Measurements from ENCODE around the gene ADD1.

Gene ADD1

DNA sequence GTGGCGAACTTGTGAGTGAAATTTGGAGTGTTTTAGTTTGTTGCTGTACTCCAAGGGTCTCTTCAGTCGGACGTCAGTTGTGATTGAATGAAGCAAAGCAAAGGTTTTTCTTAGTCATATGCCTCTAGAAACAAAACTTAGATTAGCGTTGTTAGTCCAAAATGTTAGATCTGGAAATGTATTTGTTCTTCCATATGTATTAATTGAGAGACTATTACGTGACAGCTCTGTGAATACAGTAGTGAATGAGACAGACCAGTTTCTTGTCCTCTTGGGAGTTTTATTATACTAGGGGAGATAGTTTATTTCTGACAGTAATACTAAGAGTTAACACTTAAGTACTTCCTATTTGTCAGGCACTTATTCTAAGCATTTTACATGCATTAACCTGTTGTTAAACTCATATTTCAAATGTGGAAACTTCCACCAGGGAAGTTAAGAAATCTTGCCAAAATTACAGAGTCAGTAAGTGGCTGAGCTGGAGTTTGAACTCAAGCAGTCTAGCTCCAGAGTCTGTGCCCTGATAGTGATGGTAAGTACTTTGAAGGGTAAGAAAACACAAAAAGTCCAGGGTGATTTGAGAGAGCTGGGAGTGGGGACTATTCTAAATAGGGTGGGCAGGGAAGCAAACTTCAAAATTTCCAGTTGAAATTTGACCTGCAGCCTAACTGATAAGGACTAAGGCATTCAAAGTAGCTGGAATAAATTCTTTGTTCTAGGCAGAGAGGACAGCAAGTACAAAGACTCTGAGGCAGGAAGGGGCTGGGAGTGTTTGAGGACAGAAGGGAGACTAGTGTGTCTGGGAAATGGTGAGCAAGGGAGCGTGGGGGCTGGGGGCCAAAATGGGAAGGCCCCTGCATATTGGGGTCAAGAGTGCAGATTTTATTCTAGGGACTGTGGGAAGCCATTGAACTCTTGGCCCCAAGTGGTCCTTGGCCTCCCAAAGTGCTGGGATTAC lies 17.0 kb downstream of the ADD1 start:
- no peak for DNase-seq (ENCODE audit: low read depth)

DNA sequence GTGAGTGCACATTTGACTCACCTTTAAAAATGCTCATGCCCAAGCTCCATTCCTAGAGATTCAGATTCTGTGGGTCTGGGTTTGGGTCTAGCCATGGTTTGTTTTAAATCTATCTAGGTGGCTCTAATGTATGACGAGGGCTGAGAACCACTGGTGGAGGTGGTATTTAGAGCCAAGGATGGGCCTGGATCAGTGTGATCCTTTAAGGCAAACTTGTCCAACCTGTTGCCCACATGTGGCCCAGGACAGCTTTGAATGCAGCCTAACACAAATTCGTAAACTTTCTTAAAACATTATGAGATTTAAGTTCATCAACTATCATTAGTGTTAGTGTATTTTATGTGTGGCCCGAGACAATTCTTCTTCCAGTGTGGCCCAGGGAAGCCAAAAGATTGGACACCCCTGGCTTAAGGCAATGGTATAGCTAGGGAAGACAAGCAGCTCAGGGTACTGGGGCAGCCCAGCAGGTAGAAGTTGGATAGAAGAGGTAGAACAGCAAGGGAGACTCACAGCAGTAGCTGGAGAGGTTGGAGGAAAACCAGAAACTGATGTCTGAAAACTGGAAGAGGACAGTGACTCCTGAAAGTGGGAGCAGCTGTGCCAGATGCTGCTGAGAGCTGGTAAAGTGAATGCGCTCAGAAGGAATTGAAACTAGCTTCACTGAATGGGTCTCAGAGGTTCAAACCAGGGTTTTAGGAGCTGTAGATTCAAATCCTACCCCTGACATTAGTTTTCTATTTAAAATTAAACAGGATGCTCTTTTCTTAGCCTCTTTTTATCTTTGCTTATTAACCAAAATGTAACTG lies 18.2 kb downstream of the ADD1 start:
- DNase-seq (ENCODE audit: low read depth) = no peak

DNA sequence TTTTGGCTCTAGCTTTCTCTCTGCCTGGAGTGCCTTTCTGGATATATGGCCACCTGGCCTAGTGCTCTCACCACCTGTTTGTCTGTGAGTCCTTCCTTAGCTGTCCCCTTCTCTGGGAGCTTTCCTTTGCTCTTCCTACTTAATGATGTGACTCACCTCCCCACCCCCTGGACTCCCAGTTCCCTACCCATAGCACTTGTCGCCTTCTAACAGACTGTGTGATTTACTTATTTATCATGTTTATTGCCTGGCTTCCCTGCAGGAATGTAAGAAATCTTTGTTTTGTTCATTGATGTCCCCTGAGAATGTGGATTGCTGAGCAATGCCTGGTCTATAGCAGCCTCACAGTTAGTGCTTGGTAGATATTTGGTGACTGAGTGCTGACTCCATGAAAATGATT lies 18.9 kb downstream of the ADD1 start:
- no peak for DNase-seq (ENCODE audit: low read depth)

DNA sequence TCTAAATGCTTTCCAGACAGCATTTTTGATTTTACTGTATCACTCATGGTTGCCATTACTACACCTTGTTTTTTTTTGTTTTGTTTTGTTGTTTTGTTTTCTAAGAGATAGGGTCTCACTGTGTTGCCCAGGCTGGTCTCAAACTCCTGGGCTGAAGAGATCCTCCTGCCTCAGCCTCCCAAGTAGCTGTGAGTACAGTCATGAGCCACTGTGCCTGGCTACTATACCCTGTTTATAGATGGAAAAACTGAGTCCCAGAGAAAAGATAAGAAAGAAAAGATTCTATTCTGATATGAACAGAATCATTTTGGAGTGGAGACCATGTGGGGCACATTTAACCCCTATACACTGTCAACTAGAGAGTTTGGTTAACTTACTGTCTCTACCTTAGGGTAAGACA lies 20.0 kb downstream of the ADD1 start:
- DNase-seq (ENCODE audit: low read depth) = no peak

DNA sequence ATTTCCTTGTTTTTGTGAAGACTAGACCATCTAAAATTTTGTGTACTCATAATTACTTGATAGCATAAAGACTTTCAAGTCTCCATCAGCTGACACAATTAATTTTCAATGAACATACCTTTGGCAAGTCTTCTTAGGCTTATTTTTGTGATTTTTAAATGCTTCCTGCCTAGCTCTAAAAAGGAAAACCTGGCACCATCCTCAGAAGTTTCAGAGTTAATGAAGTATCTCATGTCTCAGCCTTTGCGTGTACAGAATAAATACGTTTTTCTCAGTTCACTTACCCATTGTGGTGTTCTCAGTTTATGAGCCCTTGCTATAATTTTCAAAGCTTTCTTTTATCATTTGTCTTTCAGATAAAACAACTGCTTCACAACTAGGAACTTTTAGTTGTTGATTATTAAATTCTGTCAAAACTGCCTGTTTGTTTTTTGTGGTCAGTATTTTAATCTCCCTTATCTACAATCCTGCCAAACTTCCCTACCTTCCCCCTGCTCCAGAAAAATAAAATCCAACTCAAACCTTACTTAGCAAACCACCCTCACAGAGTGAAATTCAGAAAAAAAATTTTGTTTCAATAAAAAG lies 21.6 kb downstream of the ADD1 start:
- no peak for DNase-seq (ENCODE audit: low read depth)

DNA sequence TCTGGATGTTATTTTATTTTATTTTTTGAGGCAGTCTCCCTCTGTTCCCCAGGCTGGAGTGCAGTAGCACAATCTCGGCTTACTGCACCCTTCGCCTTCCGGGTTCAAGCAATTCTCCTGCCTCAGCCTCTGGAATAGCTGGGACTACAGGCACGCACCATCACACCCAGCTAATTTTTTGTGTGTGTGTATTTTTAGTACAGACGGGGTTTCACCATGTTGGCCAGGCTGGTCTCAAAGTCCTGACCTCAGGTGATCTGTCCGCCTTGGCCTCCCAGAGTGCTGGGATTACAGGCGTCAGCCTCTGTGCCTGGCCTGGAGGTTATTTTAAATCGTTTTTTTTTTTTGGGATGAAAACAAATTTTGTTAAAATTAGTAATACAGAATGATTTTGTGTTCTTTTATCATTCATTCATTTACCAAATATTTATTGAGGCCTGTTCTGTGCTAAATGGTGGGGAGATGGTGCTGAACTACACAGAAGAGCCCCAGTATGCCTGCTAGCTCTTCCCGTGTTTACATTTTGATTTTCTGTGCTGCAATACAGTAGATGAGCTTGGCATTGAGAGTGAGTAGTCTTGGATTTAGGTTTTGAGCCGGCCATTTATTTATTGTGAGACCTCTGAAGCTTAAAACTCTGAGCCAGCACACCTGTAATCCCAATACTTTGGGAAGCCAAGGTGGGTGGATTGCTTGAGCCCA lies 22.7 kb downstream of the ADD1 start:
- DNase-seq (ENCODE audit: low read depth) = no peak

DNA sequence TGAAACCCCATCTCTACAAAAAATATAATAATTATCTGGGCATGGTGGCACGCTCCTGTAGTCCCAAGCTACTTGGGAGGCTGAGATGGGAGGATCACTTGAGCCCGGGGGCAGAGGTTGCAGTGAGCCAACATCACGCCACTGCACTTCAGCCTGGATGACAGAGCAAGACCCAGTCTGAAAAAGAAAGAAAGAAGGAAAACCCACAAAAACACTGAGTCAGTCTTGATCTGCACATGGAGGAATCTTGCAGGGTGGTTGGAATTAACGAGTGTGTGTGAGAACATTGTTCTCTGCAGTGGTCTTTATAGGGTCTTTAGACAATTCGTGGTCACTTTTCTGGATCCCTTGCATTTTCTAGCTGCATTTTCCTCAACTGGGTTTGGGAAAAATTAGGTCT lies 23.2 kb downstream of the ADD1 start:
- no peak for DNase-seq (ENCODE audit: low read depth)

DNA sequence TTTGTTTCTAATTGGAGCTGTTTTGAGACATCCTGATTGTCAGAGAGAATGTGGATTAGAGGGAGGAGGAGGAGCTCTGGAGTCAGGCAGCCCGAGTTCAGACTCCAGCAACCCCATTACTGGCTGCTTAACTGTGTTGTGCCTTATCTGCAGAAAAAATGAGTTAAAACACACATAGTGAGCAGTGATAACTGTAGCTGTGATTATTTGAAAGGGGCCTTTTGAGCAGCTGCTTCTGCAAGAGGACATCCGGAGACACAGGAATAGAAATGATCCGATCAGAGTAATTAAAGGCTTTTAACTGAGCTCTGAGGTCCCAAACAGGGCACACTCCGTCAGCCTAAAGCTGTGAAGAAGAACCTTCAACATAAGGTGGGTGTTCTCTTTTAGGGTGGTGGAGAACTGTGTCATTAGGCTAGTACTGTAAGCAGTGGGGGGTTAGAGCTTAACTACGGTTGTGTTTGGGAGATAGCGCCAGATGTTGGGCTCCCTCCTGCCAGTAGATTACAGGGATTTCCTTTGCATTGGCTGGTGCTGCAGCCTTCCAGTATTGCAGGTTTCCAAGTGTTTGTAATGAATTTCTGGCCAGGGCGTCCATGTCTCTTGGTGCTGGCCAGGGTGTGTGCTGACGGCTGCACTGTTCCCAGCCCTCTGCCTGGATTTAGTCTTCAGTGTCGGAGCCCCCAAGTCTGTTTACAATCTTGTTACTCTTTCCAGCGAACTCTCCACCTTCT lies 24.3 kb downstream of the ADD1 start:
- no peak for DNase-seq (ENCODE audit: low read depth)

DNA sequence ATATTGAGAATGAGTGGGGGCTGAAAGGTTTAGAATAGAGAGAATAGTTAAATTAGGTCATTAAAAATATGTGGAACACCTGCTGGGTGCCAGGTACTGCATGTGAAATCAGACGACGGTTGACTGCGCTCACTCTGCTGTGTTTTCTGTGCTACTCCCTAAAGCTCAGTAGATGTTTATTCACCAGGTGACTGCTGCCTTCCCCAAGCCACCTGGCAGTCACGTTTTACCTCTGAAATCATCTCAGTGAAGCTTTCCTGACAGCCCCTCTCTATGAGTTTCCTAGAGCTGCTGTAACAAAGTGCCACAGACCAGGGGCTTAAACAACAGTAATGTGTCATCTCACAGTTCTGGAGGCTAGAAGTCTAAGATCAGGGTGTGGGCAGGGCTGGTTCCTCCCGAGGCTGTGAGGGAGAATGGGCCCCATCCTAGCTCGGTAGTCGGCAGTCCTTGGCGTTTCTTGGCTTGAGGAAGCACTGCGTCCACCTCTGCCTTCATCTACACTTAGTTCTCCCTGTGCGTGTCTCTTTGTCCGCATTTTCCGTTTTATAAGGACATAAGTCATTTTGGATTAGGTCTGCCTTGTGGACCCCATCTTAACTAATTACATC lies 25.3 kb downstream of the ADD1 start:
- no peak for DNase-seq (ENCODE audit: low read depth)

DNA sequence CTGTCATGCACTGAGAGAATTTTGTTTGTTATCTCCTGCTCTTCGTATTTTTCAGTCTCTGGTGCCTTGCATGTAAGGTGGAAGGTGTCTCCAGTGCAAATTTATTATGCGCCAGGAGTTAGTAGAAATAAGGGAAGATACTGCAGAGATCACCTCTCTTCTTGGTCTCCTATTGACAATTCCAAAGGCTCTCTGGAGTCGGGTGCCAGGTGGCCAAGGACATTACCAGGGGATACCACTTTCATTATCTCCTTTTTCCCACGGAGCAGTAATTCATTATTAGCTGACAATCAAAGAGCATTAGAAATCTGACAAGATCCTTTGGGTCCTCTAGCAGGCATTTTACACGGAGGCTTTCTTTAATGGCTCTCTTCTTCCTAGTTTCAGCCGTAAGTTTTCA lies 26.0 kb downstream of the ADD1 start:
- no peak for DNase-seq (ENCODE audit: low read depth)

DNA sequence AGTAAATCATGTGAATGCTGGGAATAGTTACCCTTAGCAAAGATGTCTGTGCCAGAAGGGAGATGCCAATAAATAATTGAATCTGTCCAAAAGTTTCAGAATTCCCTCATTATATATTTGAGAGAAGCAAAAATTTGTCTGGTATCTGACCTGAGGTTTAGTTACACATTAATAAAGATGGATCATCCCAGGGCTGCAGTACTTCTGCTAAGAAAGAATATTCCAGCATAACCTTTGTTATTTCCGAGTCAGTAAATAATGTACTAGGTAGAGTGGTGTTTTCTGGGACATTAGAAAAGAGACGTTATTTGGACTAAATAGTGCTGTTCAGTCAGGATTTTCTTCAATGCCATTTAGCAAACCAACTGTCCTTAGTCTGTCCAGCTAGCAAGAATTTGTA lies 26.4 kb downstream of the ADD1 start:
- no peak for DNase-seq (ENCODE audit: low read depth)

DNA sequence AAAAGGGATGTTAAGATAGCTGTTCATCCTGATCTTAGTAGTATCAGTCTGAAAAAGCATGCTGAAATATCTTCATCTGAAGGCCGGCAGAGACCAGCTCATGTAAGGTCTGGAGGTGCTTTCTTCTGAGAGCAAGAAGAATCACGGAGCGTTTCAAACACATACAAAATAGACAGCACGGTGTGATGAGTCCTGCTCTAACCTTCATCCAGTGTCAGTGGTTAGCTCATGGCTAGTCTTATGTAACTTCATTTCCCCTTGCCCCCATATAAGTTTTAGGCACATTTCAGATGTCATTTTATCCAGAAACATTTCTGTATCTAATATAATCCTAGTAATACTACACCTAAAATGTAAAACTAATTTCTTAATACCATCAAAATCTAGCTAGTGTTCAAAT lies 27.8 kb downstream of the ADD1 start:
- DNase-seq (ENCODE audit: low read depth) = no peak

DNA sequence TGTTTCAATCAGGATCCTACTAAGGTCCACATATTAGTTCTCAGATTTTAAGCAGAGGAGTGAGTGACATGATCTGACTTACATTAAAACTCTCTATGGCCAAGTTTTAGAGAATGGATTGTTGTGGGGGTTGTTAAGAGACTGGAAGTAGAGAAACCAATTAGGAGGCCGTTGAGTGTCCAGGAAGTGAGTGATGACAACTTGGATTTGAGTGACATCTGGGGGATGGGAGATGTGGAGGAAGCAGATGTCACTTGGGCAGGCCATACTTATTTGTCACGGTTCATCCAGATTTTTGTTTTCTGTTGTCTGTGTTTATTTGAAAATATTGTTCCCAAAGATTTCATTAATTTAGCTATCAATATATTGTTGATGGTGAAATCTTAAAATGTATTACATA lies 28.3 kb downstream of the ADD1 start:
- no peak for DNase-seq (ENCODE audit: low read depth)

DNA sequence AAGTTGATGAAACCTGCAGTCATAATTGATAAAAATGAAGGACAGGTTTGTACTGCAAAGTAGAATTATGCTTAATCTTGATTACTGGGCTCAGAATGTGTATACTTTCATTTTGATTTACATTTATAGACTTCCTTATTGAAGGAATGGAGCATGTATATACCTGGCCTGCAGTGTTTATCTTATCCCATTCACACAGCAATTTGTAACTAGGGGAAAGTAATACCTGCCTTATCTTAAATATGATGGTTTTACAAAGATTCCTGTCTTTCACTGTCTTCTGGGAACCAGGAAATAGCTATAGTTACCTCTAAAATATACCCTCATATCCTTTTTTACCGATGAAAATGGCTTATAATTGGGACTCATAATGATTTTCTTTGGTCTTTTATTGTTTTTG lies 29.7 kb downstream of the ADD1 start:
- no peak for DNase-seq (ENCODE audit: low read depth)

DNA sequence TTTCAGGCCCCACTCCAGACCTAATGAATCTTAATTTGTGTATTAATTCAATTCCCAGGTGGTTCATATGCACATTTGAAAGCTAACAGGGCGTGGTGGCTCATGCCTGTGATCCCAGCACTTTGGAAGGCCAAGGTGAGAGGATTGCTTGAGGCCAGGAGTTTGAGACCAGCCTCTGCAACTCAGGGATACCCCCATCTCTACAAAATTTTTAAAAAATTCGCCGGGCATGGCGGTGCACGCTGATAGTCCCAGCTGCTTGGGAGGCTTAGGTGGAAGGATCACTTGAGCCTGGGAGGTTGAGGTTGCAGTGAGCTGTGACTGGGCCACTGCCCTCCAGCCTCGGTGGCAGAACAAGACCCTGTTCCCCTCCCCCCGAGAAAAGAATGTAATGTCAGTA lies 31.2 kb downstream of the ADD1 start:
- no peak for DNase-seq (ENCODE audit: low read depth)

DNA sequence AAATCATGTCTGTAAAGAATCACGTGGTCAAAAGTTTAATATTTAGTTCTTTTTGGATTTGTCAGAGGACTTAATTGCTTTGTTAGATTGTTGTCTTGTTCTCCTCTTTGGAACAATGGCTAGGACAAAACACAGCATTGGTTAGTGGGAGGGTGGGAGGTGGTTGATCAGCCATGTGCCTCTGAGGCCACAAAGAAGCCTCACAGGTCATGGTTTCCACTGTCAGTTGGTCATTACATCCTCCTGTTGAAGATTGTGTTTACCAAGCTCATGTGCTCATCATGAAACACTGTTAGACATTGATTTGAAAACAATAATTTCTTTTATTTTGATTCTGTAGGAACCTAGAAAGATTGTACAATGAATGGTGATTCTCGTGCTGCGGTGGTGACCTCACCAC lies 31.9 kb downstream of the ADD1 start:
- DNase-seq (ENCODE audit: low read depth) = no peak

DNA sequence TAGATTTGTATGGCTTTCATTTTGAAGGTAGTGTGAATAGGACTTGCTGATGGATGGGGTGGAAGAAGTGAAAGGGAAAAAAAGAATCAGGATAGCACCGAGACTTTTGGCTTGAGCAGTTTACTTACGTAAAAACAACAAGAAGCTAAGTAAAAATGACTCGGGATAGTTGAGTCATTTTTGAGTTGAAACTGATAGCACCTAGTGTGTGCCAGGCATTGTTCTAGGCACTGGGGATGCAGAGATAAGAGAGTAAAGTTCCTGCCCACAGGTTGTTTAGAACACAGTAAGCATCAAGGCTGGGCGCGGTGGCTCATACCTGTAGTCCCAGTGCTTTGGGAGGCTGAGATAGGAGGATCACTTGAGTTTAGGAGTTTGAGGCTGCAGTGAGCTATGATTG lies 34.7 kb downstream of the ADD1 start:
- DNase-seq (ENCODE audit: low read depth) = no peak

DNA sequence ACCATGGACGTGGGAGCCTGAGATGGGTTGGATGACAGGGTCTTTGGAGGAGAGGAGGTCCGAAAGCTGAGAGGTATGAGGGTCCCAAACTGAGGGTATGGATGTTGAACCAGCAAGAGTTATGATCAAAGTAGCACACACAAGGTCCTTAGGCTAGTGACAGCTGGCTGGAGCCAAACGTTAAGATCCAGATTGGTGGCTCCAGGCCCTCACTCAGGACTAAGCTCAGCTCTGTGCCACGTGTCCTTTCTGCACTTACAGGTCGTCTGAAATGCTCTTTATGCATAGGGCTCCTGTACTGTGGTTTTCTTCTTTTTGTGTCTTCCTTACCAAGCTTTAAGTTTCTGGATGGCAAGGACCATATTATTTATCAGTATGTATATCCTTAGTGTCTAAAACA lies 35.4 kb downstream of the ADD1 start:
- no peak for DNase-seq (ENCODE audit: low read depth)

DNA sequence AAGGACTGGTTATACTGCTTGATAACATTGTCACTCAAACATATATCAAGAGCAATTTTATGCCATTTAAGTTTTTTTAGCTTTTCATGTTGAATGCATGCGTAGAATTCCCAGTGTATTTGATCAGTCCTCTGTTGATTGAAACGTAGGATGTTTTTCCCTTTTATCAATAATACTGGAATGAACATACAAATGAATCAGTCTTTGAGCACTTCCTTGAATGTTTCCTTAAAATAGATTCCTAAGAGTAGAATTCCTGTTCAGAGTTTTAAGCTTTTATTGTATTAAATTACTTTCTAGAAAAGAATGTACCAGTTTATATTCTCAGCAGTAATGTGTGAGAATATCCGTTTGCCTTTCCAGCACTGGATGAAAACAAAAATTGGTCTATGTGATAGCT lies 37.8 kb downstream of the ADD1 start:
- DNase-seq (ENCODE audit: low read depth) = no peak

DNA sequence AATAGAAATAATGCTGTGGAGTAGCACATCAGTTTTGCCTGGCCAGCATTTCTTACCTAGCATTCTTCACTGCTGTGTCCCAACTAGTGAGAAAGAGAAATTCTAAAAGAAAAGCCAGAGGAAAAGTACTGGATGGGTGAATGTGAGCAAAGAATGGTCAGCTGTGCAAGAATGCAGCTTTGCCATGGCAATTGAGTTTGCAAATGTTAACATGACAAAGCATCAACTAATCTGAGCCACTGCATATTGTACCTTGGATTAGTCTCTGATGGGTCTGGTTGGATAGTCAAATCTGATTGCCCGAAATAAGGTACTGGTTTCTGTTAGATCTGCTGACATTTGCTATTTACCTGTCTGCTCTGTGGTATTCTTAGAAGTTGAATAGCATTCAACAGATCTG lies 38.7 kb downstream of the ADD1 start:
- no peak for DNase-seq (ENCODE audit: low read depth)

DNA sequence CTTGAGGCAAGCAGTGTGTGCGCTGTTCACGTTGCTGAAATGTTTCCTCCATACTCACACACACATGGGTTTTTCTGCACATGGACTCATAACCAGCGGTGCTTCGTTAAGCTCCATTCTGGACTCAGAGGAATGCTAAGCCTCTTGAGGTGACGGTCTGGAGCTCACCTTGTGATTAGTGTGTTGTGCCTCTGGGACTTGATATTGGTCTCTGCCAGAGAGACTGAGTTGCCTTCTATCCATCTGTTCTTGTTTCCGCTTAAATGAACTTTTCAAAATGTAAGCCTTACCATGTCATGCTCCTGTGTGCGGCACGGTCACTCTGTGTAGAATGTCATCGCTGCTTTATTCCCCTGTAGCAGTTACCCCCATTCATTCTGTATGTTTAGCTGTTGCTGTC lies 42.5 kb downstream of the ADD1 start:
- no peak for DNase-seq (ENCODE audit: low read depth)
